RPMI8226 (cell line): ENCODE results near the gene ADAMTS3.

Experiments used
- DNase-seq: peaks from one replicate; pipeline ENCODE4 v3.0.0-alpha.2; 2015

ADAMTS3 gene

GRCh38 chr4:72568959-72569718 is at the start of gene ADAMTS3:
Gene ADAMTS3, minus strand, starts transcription at chr4:72569221. Its CDS starts 459 bp downstream, at chr4:72568762.
- DNase-seq: peak; percentile 2

GRCh38 chr4:72613959-72614358 is 44.9 kb upstream of the ADAMTS3 start:
- no peak for DNase-seq

- DNase-seq: no peak
Measured at GRCh38 chr4:72606751-72607150, 37.7 kb upstream of the ADAMTS3 start.

- DNase-seq: no peak
Measured at GRCh38 chr4:72604324-72604723, 35.3 kb upstream of the ADAMTS3 start.

- no peak for DNase-seq
Measured at GRCh38 chr4:72602396-72603376, 33.7 kb upstream of the ADAMTS3 start.

- no peak for DNase-seq
Measured at GRCh38 chr4:72591547-72592454, 22.8 kb upstream of the ADAMTS3 start.

- no peak for DNase-seq
Measured at GRCh38 chr4:72587334-72587733, 18.3 kb upstream of the ADAMTS3 start.

- no peak for DNase-seq
Measured at GRCh38 chr4:72582853-72583252, 13.8 kb upstream of the ADAMTS3 start.

GRCh38 chr4:72577211-72577610 is 8.2 kb upstream of the ADAMTS3 start:
- no peak for DNase-seq

GRCh38 chr4:72571337-72571736 is 2.3 kb upstream of the ADAMTS3 start:
- DNase-seq: no peak

- no peak for DNase-seq
Measured at GRCh38 chr4:72569719-72570235, 756 bp upstream of the ADAMTS3 start.

GRCh38 chr4:72567821-72568675 is 973 bp downstream of the ADAMTS3 start:
- peak; percentile 70 for DNase-seq

GRCh38 chr4:72567036-72567435 is 2.0 kb downstream of the ADAMTS3 start:
- DNase-seq: no peak

GRCh38 chr4:72566464-72566972 is 2.5 kb downstream of the ADAMTS3 start:
- no peak for DNase-seq

- DNase-seq: no peak
Measured at GRCh38 chr4:72564789-72565188, 4.2 kb downstream of the ADAMTS3 start.

GRCh38 chr4:72564184-72564583 is 4.8 kb downstream of the ADAMTS3 start:
- DNase-seq: no peak

- no peak for DNase-seq
Measured at GRCh38 chr4:72558655-72559054, 10.4 kb downstream of the ADAMTS3 start.

- no peak for DNase-seq
Measured at GRCh38 chr4:72557021-72557420, 12.0 kb downstream of the ADAMTS3 start.

GRCh38 chr4:72555377-72555831 is 13.6 kb downstream of the ADAMTS3 start:
- DNase-seq: no peak

- DNase-seq: no peak
Measured at GRCh38 chr4:72553540-72554337, 15.3 kb downstream of the ADAMTS3 start.
